GM19023 (cell line): ENCODE data around the gene PHF3.

ENCODE experiments used
- ATAC-seq: cut with Tn5 transposase; IDR thresholded peaks from one replicate; pipeline ENCODE4 v1.9.1; 2021; ENCODE audit warnings: mild to moderate bottlenecking, moderate library complexity; ENCODE audit not compliant: unreplicated experiment

The PHF3 gene

GRCh38 chr6:63635588-63636517 lies at the start of gene PHF3:
Gene PHF3 (plus strand): TSS chr6:63635802. CDS start chr6:63646552, 10,750 bp downstream.
- ATAC-seq, result peak; percentile 88

DNA sequence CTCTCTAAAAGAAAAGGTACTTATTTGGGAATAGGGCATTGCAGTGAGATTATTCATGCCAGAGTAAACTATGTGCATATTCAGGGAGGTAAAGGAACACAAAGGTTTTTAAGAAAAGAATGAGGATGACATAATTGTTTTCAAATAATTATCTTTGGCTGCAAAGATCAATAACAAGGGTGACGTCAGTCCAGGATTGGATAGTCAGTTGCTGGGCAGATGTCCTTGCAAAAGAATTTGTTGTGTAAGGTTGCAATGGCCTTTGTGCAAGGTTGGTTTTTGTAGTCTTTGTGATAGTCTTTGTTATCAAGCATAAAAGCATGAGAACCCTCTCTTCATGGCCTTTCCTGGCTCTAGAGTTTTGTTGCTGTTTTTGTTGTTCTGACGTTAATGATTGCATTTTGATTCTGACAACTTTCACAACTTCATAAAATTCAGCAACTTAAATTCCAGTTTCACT lies 45.6 kb upstream of the PHF3 start:
- no peak for ATAC-seq

DNA sequence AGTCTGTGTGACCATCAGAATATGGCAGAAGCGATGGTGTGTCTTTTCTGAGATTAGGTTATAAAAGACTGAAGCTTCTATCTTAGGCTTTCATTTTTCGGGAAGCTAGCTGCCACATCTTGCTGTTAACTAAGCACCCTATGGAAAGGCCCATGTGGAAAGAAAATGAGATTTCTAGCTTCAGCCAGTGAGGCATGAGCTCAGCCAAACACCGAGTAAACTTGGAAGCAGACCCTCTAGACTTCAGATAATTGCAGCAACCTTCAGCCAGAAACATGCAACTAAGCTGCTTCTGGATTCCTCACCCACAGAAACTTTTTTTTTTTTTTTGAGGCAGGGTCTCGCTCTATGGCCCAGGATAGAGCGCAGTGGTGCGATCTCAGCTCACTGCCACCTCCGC lies 42.7 kb upstream of the PHF3 start:
- ATAC-seq, result no peak

GRCh38 chr6:63597141-63598048 lies 38.2 kb upstream of the PHF3 start:
- no peak for ATAC-seq

DNA sequence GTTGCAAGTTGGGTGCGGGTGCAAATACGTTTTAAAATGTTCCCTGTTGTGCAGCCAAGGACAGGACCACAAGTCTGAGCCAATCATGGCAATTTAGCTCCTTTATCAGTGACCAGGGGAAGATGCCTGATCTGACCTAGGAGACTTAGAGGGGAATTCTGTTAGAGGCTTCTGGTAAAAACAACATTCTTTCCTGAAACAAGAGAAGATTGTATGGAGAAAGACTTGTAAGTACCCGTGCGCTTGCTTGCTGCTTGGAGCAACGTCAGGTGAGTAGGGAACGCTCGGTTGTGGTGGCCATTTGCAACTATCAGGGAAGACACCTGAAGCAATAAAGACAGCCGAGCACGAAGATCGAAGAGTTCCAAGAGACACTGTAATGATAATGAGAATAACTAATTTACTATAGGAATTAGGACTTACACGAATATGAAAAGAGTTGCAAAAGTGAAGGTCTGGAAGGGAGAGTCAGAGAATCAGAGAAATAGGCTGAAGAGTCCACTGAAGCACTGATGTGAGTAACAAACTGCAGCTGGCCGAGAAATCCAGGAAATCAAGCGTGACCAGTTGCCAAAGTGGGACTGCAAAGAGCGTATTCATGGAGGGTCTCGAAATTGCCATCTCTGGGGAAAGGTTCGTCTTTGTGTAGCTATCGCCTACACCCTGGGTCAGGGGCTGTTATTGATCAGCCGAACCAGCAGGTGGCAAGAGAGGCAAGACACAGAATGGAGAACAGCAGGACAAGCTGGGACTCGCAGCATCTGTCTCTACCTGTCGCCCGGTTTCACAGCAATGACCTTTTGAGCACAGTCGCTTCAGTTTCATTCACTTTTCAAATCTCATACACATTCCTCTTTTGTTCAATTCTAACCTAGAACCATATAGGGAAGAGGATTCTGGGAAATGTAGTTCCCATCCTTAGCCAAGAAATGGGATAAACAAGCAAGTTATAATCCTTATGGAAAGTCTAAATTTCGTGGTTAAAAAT lies 37.3 kb upstream of the PHF3 start:
- peak; percentile 100 for ATAC-seq

- ATAC-seq, result no peak
Measured at GRCh38 chr6:63599243-63599642, 36.4 kb upstream of the PHF3 start.

GRCh38 chr6:63600136-63600535 lies 35.5 kb upstream of the PHF3 start:
- ATAC-seq, result no peak

DNA sequence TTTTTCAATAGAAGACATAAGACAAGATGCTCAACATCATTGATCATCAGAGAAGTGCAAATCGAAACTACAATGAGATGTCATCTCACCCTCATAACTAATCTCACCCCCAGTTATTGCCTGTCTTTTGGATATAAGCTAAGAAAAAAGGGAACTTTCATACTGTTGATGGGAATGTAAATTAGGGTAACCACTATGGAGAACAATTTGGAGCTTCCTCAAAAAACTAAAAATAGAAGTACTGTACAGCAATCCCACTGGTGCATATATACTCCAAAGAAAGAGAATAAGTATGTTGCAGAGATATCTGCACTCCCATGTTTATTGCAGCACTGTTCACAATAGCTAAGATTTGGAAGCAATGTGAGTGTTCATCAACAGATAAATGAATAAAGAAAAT lies 26.4 kb upstream of the PHF3 start:
- no peak for ATAC-seq

- no peak for ATAC-seq
Measured at GRCh38 chr6:63610944-63611343, 24.7 kb upstream of the PHF3 start.

DNA sequence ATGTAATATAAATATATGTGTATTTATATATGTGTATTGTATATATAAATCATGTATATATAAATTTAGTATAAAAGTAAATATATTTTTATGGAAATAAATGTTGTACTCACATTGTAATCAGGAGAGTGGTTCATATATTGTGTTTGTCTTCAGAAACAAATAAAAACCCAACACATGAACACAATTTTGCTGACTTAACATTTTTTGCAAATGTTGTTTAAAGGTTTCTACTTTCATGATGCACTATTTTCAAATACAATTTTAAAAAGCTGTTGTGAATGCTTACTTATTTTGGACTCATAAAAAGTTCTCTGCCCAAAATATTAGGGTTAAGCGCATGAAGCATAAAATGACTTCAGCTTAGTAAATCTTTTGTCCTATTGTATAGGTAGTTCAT lies 24.0 kb upstream of the PHF3 start:
- ATAC-seq, result no peak

- ATAC-seq, result no peak
Measured at GRCh38 chr6:63615590-63615989, 20.0 kb upstream of the PHF3 start.

- ATAC-seq, result no peak
Measured at GRCh38 chr6:63624091-63624490, 11.5 kb upstream of the PHF3 start.

DNA sequence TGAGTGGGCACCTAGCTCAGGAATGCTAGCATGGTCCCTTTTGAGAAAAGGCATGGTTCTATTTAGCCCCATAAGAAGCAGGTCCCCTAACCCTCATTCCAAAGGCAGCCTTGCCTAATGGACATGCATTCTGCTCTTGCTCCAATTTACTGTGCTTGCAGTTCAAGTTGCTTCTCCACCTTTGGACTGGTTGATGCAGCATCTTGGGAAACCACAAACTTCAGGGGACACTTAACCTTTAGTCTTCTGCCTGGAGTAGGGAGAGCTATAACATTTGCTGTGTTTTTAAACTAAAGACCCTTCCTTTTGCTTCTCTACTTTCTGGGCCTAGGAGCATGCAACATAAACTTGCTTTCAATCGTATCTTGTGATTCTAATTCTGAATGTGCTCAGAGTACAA lies 5.1 kb upstream of the PHF3 start:
- ATAC-seq, result no peak

- ATAC-seq, result no peak
Measured at GRCh38 chr6:63634630-63635029, 972 bp upstream of the PHF3 start.

DNA sequence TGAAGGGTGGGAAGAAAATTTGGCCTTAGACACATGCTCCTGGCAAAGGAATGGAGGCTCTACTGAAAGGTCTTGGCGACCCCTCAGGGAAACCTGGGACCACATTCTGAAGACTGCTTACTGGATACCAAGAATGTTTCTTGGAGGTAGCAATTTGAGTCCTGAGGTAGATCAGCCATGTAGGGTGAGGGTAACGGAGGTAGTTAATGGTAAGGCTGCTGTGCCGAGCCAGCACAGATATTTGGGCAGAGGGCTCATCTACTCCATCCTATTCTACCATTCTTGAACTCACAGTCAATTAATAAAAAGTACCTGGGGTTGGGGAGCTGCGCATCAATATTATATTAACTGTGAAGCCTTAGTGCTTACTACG lies 401 bp upstream of the PHF3 start:
- peak; percentile 24 for ATAC-seq

DNA sequence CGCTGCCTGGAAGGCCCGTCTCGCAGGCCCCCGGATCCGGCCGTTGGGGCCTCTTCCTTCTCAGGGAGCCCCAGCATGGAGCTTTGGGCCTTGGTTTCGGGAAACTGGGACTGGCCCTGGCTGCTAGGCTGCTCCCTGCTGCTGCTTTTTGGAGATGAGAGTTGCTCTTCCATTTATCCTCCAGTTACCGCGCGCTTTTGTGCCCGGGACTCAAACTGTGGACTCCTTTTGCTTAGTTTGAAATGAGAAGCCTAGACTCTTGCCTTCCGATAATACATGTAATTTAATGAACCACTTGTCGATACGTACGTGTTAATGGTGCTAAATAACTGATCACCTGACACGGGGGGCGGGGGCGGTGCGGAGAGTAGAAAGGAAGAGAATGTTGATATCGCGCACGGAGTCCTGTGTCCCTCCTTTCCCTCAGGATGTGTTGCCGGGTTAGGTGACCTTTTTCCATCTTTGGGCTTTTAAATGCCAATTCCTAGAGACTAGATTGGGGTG lies 968 bp downstream of the PHF3 start:
- ATAC-seq, result peak; percentile 10

- no peak for ATAC-seq
Measured at GRCh38 chr6:63637865-63638445, 2.4 kb downstream of the PHF3 start.

DNA sequence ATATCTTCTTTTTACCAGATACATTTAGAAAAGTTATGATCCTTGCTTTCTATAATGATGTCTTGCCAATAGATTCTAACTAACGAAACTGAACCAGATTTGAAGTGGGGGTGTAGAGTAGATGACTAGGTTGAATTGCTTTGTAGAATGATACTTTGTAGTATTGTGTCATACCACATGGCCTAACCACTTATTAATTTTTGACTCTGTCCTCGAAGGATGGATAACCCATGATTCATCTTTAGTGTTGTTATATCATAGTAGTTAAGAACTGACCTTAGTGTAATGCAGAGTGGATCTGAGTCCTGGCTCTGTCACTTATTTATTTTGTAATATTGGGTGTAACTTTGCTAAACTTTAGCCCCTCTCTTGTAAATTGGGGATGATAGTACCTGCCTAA lies 4.5 kb downstream of the PHF3 start:
- ATAC-seq, result no peak

- no peak for ATAC-seq
Measured at GRCh38 chr6:63643862-63644261, 8.3 kb downstream of the PHF3 start.
